Measurements from ENCODE around the gene CHRNA4. TPM values are rescaled to one million over a fixed set of nuclear protein-coding genes. Genes with fewer than 3 reads are reported as not detected.

The CHRNA4 gene
- polyA plus RNA-seq, 3 donors, result not detected

DNA sequence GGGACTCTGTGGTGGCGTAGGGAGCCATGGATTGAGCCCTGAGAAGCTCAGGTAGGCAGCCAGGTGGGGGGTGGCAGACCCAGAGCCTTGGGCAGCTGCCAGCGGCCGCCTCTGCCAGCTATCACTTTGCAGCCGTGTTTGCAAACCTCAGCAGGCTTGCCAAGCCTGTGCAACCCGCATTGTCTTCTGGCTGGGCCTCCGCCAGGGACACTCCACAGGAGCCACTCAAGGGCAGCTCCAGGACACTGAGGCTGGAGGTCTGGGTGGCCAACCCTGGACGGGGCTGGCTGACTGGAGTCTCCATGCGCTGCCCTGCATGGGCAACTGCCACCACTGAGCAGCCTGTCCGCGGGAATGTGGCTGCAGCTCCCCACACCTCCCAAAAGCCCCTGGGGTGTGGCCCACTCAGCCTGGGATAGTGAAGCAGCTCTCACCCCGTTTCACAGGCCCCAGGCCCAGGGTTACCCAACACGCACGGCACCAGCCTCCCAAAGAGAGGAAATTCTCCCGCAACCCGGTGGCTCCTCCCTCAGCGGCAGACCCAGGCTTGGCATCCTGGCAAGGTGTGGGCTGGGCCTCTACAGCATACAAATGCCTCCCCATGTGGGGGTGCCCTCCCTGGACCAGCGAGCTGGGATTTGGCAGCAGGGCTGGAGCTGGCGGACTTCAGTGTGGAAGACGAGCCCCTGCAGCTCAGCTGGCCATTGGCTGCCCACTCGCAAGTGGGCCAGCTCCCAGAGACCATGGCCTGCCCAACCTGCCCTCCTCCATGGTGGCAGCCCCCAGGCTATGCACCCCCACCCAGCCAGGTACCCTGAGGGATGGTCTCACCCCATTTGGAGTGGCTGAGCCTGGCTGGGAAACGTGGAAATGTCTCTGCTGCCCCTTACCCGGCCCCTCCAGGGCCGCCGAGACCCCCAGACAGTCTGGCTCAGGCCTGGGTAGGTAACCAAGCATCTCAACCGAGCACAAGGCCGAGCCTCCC, 2.9 kb downstream of the CHRNA4 start:
- WGBS, 3 donors, result 56 to 75% (median 71%) methylated on average over 26 of the region's 26 CpGs
- H3K27ac ChIP-seq (ENCODE audit: low read depth, low read length), result no peak overlapping the region

- WGBS, 3 donors, result 70 to 83% (median 79%) methylated on average over 29 to 30 of the region's 30 CpGs
Observed at GRCh38 chr20:63356931-63357879, 3.9 kb downstream of the CHRNA4 start.

DNA sequence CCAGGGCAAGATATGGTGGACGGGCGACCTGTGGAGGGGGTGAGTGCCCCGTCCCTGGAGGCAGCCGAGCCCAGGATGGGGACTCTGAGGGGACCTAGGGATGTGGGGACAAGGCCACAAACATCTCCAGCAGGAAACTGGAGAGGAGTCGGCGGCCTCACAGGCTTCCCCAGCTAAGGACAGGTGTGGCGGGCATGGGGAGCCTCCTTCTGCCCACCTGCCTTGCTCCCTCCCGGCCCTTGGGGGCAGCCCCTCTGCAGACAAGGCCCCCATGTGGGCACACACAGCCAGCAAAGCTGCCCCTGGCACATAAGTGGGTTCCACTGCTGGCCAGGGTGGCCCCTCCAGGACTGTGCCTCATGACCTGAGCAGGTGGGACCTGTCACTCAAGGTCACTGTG, 4.6 kb downstream of the CHRNA4 start:
- no peak overlapping the region for H3K27ac ChIP-seq (ENCODE audit: low read depth, low read length)
- 84 to 89% (median 87%) methylated on average over 6 to 8 of the region's 8 CpGs for WGBS, 3 donors

More at GRCh38 chr20:63356931-63357879, 3.9 kb downstream of the CHRNA4 start:
- no peak overlapping the region for H3K27ac ChIP-seq (ENCODE audit: low read depth, low read length)

GRCh38 chr20:63355781-63356295, 5.3 kb downstream of the CHRNA4 start:
- WGBS, 3 donors, result 88 to 93% (median 88%) methylated on average over 9 to 11 of the region's 11 CpGs
- H3K27ac ChIP-seq (ENCODE audit: low read depth, low read length), result no peak overlapping the region

DNA sequence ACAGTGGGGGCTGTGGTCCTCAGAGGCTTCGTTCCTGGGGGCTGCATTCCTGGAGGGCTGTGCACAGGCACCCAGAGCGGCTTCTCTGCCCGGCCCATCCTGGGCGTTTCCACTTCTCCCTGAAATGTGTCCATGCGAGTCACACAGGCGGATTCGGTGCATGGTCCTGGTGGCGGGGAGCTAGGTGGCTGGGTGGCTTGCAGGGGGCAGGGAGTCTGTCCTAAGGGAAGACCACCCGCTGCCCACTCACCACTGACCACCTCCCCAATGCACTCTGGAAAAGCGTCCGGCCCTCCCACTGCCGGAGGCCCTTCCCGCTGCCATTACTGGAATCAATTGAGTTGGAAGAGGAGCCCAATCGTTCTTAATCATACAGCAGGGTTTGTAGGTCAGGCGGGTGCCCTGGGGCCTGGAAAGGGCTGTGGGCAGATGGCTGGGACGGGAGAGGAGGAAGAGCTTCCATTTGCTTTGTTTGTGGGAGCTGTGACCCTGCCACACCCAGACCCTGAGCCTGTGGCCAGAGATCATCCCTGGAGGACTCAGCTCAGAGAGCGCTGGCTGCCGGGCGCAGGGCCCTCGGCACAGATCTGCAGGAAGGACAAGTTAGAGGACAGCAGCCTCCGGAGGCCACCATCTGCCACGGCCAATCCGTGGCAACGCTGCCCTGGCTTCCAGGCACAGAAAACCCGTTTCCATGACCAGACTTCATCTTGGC, 6.4 kb downstream of the CHRNA4 start:
- no peak overlapping the region for H3K27ac ChIP-seq (ENCODE audit: low read depth, low read length)
- WGBS, 3 donors, result 79 to 87% (median 85%) methylated on average over 24 to 25 of the region's 25 CpGs

DNA sequence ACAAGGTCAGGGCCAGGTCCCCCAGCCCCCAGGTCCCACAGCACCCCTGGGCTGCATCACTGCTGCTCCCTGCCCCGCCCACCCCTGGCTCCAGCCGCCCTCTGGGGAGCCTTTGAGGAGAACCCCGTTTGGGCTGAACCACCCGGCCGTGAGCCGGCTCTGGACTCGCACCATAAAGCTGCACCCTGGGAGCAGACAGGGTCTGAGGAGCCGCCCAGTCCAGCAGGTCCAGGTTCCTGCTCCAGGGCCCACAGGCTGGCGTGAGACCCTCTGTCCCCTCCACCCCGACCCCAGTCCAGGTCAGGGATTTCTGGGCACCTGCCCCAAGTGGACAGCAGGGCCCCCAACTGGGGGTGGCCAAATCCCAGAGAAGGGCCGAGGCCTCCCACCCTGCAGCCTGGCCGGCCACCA, 8.3 kb downstream of the CHRNA4 start:
- WGBS, 3 donors, result 35 to 48% (median 37%) methylated on average over 11 to 12 of the region's 12 CpGs

GRCh38 chr20:63351811-63352591, 9.1 kb downstream of the CHRNA4 start:
- no peak overlapping the region for H3K27ac ChIP-seq (ENCODE audit: low read depth, low read length)
- WGBS, 3 donors, result 31 to 43% (median 36%) methylated on average over 27 to 28 of the region's 28 CpGs

More for the DNA sequence above, 8.3 kb downstream of the CHRNA4 start:
- H3K27ac ChIP-seq (ENCODE audit: low read depth, low read length), result no peak overlapping the region

- H3K27ac ChIP-seq (ENCODE audit: low read depth, low read length), result no peak overlapping the region
- 83 to 90% (median 89%) methylated on average over 12 of the region's 12 CpGs for WGBS, 3 donors
Observed at GRCh38 chr20:63351326-63351700, 9.8 kb downstream of the CHRNA4 start.

DNA sequence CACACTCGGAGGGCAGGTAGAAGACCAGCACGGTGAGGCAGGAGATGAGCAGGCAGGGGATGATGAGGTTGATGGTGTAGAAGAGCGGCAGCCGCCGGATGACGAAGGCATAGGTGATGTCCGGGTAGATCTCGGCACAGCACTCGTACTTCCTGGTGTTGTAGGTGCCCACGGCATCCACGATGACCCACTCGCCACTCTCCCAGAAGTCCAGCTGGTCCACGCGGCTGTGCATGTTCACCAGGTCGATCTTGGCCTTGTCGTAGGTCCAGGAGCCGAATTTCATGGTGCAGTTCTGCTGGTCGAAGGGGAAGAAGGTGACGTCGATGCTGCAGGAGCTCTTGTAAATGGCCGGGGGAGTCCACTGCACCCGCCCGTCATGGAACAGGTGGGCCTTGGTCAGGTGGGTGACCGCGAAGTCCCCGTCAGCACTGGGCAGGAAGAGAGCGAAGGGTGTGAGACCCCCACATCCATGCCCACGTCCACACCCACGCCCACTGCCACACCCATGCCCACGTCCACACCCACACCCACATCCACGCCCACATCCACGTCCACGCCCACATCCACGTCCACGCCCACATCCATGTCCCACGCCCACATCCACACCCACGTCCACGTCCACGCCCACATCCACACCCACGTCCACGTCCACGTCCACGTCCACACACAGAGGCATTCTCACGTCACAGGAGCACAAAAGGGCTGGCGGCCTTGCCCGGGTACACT, 10.4 kb downstream of the CHRNA4 start:
- 88 to 92% (median 90%) methylated on average over 40 to 46 of the region's 46 CpGs for WGBS, 3 donors
- no peak overlapping the region for H3K27ac ChIP-seq (ENCODE audit: low read depth, low read length)

GRCh38 chr20:63350196-63350595, 11.0 kb downstream of the CHRNA4 start:
- no peak overlapping the region for H3K27ac ChIP-seq (ENCODE audit: low read depth, low read length)
- 91 to 97% (median 94%) methylated on average over 32 to 33 of the region's 33 CpGs for WGBS, 3 donors

- 85 to 91% (median 87%) methylated on average over 29 of the region's 29 CpGs for WGBS, 3 donors
- no peak overlapping the region for H3K27ac ChIP-seq (ENCODE audit: low read depth, low read length)
Observed at GRCh38 chr20:63349516-63349895, 11.6 kb downstream of the CHRNA4 start.

- WGBS, 3 donors, result 80 to 88% (median 85%) methylated on average over 27 to 29 of the region's 29 CpGs
- no peak overlapping the region for H3K27ac ChIP-seq (ENCODE audit: low read depth, low read length)
Observed at GRCh38 chr20:63348828-63349515, 12.2 kb downstream of the CHRNA4 start.

- H3K27ac ChIP-seq (ENCODE audit: low read depth, low read length), result no peak overlapping the region
- 77 to 86% (median 84%) methylated on average over 43 to 46 of the region's 46 CpGs for WGBS, 3 donors
Observed at GRCh38 chr20:63347950-63348827, 13.0 kb downstream of the CHRNA4 start.

DNA sequence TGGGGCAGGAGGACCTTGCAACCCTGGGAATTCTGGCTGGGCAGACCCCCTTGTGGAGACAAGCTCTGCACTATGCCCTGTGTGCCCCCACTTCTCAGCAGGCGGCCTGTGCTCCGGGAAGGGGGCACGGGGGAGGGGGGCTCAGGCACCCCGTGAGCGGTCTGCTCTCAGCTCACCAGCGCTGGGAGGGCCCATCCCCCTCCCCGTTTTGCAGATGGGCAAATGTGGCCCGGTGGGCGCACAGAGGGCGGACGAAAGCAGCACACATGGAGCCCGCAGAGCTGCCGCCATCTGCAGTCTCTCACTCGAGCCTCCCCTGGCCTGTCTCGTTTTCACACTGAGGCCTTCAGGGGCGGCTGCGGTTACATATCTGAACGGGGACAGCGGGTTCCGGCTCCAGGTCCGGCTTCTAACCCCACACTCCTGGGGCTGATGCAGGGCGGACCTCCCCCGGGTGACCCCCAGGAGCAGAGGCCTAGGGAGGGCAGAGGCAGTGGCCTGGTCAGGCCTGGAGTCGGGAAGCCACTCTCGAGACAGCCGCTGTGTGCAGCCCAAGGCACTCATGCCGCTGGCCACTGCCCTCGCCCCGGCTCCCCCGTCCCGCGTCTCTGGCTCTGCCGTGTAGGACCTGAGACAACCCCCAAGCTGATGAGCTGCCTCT, 13.9 kb downstream of the CHRNA4 start:
- 66 to 84% (median 83%) methylated on average over 32 to 33 of the region's 33 CpGs for WGBS, 3 donors
- no peak overlapping the region for H3K27ac ChIP-seq (ENCODE audit: low read depth, low read length)

All from adipose tissue (tissue), 3 donors.